Trophoblast cell (in vitro differentiated cells and primary cell): ENCODE measurements around the gene ZNF277.
A peak's percentile ranks its signal among the peaks of the same experiment; 100 is the strongest.

Experiments used
- DNase-seq, 2 donors: peaks; one replicate each; pipeline ENCODE4 v3.0.0-alpha.2; 2016
- H2AFZ ChIP-seq: 2 replicates; pipeline ENCODE4 v1.6.1; 2013; ENCODE audit warnings: low read length, moderate library complexity, mild to moderate bottlenecking; ENCODE audit not compliant: insufficient read depth, poor library complexity
- H2AK5ac ChIP-seq: 2 replicates; pipeline ENCODE4 v1.6.1; 2013; ENCODE audit warnings: mild to moderate bottlenecking, low read length
- H2BK120ac ChIP-seq: 2 replicates; pipeline ENCODE4 v1.6.1; 2013; ENCODE audit warnings: low read length, mild to moderate bottlenecking, moderate library complexity; ENCODE audit not compliant: insufficient read depth, poor library complexity
- H2BK12ac ChIP-seq: 2 replicates; pipeline ENCODE4 v1.6.1; 2013; ENCODE audit warnings: mild to moderate bottlenecking, low read length, moderate library complexity
- H2BK5ac ChIP-seq: 2 replicates; pipeline ENCODE4 v1.6.1; 2013; ENCODE audit warnings: low read length, low read depth, moderate library complexity, mild to moderate bottlenecking; ENCODE audit not compliant: poor library complexity
- H3K14ac ChIP-seq: 2 replicates; pipeline ENCODE4 v1.6.1; 2013; ENCODE audit warnings: mild to moderate bottlenecking, low read length
- H3K18ac ChIP-seq: 2 replicates; pipeline ENCODE4 v1.6.1; 2013; ENCODE audit warnings: mild to moderate bottlenecking, low read length
- H3K23ac ChIP-seq: 2 replicates; pipeline ENCODE4 v1.6.1; 2013; ENCODE audit warnings: low read length
- H3K27ac ChIP-seq: 2 replicates; pipeline ENCODE4 v1.5.1; 2013; ENCODE audit warnings: low read depth, mild to moderate bottlenecking, inconsistent platforms, low read length, moderate library complexity
- H3K27me3 ChIP-seq: 2 replicates; pipeline ENCODE4 v1.6.1; 2013; ENCODE audit warnings: inconsistent platforms, mild to moderate bottlenecking, low read length, moderate library complexity; ENCODE audit not compliant: insufficient read depth
- H3K36me3 ChIP-seq, 2 experiments: 1 replicate in 1 of 2; 2 replicates in 1 of 2; pipeline ENCODE4 v1.6.1; 2013; ENCODE audit warnings: low read length in 2 of 2, mild to moderate bottlenecking in 2 of 2, moderate library complexity in 1 of 2; ENCODE audit not compliant: insufficient read depth in 2 of 2, control insufficient read depth in 1 of 2
- H3K4ac ChIP-seq: 2 replicates; pipeline ENCODE4 v1.6.1; 2013; ENCODE audit warnings: low read depth, mild to moderate bottlenecking, low read length, moderate library complexity
- H3K4me1 ChIP-seq, 2 experiments: 1 replicate in 1 of 2; 2 replicates in 1 of 2; pipeline ENCODE4 v1.6.1; 2013; ENCODE audit warnings: low read length in 2 of 2, mild to moderate bottlenecking in 2 of 2, moderate library complexity in 1 of 2; ENCODE audit not compliant: insufficient read depth in 2 of 2, control insufficient read depth in 1 of 2
- H3K4me2 ChIP-seq: 2 replicates; pipeline ENCODE4 v1.6.1; 2013; ENCODE audit warnings: inconsistent platforms, mild to moderate bottlenecking, low read length, moderate library complexity
- H3K4me3 ChIP-seq: 2 replicates; pipeline ENCODE4 v1.5.1; 2013; ENCODE audit warnings: mild to moderate bottlenecking, low read depth, low read length, inconsistent platforms
- H3K79me1 ChIP-seq: one replicate; pipeline ENCODE4 v1.6.1; 2013; ENCODE audit warnings: low read length
- H3K79me2 ChIP-seq: 2 replicates; pipeline ENCODE4 v1.6.1; 2013; ENCODE audit warnings: low read length, mild to moderate bottlenecking; ENCODE audit not compliant: control insufficient read depth, insufficient read depth, poor library complexity
- H3K9ac ChIP-seq: 2 replicates; pipeline ENCODE4 v1.6.1; 2013; ENCODE audit warnings: mild to moderate bottlenecking, low read length
- H3K9me3 ChIP-seq: 2 replicates; pipeline ENCODE4 v1.6.1; 2013; ENCODE audit warnings: low read depth, mild to moderate bottlenecking, control low read depth, inconsistent platforms, low read length; ENCODE audit not compliant: insufficient read depth
- H4K12ac ChIP-seq: 2 replicates; pipeline ENCODE4 v1.6.1; 2013; ENCODE audit warnings: low read depth, mild to moderate bottlenecking, low read length, moderate library complexity
- H4K8ac ChIP-seq: 2 replicates; pipeline ENCODE4 v1.6.1; 2013; ENCODE audit warnings: low read depth, mild to moderate bottlenecking, low read length, moderate library complexity
- H4K91ac ChIP-seq: one replicate; pipeline ENCODE4 v1.6.1; 2013; ENCODE audit warnings: low read depth, mild to moderate bottlenecking, low read length, moderate library complexity
- WGBS: extraction: QIAGEN DNeasy Blood & Tissue Kit; methylation state at CpG from one replicate; pipeline ENCODE4 v1.1.7; 2013; ENCODE audit warnings: missing lambda C conversion rate; ENCODE audit not compliant: insufficient read length, insufficient coverage; ENCODE audit errors: extremely low coverage; 5-methylcytosine and 5-hydroxymethylcytosine counted together

The ZNF277 gene

DNA sequence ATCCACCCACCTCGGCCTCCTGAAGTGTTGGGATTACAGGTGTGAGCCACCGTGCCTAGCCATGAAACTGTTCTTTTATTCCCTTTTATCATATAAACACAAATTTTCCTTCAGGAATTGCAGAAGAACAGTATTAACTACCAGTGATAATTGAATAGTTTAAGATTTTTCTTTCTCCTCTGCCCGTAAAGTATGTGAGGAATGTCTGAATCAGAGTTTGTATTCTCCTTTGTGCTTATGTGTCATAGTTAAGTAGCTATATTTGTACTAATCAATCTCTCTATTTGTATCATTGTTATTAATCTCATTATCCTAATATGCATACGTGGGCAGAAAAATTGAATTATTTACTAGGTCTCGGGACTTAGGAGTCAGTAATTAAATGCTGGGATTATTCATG, 83.6 kb downstream of the ZNF277 start:
- no CpG with 5 or more reads among the region's 5 CpGs for WGBS
- H3K79me2 ChIP-seq: no peaks in the 10 kb centered on the region
- no peak overlapping the region for H3K18ac ChIP-seq

GRCh38 chr7:112292162-112292561, 85.7 kb downstream of the ZNF277 start:
- DNase-seq: no peak

More for the DNA sequence above, 83.6 kb downstream of the ZNF277 start:
- no peak overlapping the region for H4K8ac ChIP-seq
- H3K4me1 ChIP-seq: peaks cover 0 to 2% of the 10 kb centered on the region in 2 experiments
- H3K4me2 ChIP-seq: no peak overlapping the region
- H3K27ac ChIP-seq: no peak overlapping the region
- H2AFZ ChIP-seq: no peak overlapping the region
- H2BK5ac ChIP-seq: no peak overlapping the region
- H4K91ac ChIP-seq: no peak overlapping the region
- no peak overlapping the region for H3K23ac ChIP-seq
- H3K14ac ChIP-seq: no peak overlapping the region
- no peak overlapping the region for H4K12ac ChIP-seq
- peaks cover 0 to 3% of the 10 kb centered on the region in 2 experiments for H3K36me3 ChIP-seq
- H3K79me1 ChIP-seq: no peaks in the 10 kb centered on the region
- H3K9me3 ChIP-seq: no peaks in the 10 kb centered on the region
- H3K4me3 ChIP-seq: no peak overlapping the region
- peak in 1 of 2 donors; percentile 38 for DNase-seq
- no peak overlapping the region for H2BK120ac ChIP-seq
- no peak overlapping the region for H3K9ac ChIP-seq
- H3K27me3 ChIP-seq: no peaks in the 10 kb centered on the region
- H3K4ac ChIP-seq: no peak overlapping the region
- H2AK5ac ChIP-seq: no peak overlapping the region
- H2BK12ac ChIP-seq: no peak overlapping the region

GRCh38 chr7:112293416-112293815, 86.9 kb downstream of the ZNF277 start:
- Histone ChIP-seq H3K27ac (no peak overlapping the region), H3K9me3 (no peaks in the 10 kb centered on the region), H2BK120ac (no peak overlapping the region), H4K91ac (no peak overlapping the region), H2BK5ac (no peak overlapping the region), H3K9ac (no peak overlapping the region), H3K18ac (no peak overlapping the region), H3K14ac (no peak overlapping the region), H3K4ac (no peak overlapping the region), H3K27me3 (no peaks in the 10 kb centered on the region), H2AK5ac (no peak overlapping the region), H3K79me1 (no peaks in the 10 kb centered on the region), H3K79me2 (no peaks in the 10 kb centered on the region), H4K12ac (no peak overlapping the region), H4K8ac (no peak overlapping the region), H3K36me3 (peaks cover 0 to 1% of the 10 kb centered on the region in 2 experiments), H3K4me3 (no peak overlapping the region), H3K4me2 (no peak overlapping the region), H3K4me1 (peaks cover 0 to 2% of the 10 kb centered on the region in 2 experiments), H3K23ac (no peak overlapping the region), H2BK12ac (no peak overlapping the region), H2AFZ (no peak overlapping the region)
- DNase-seq: no peak
- WGBS: no CpG with 5 or more reads among the region's 4 CpGs

More at GRCh38 chr7:112292162-112292561, 85.7 kb downstream of the ZNF277 start:
- Histone ChIP-seq H4K91ac (no peak overlapping the region), H2BK5ac (no peak overlapping the region), H3K4me3 (no peak overlapping the region), H4K8ac (no peak overlapping the region), H3K4me2 (no peak overlapping the region), H3K79me2 (no peaks in the 10 kb centered on the region), H3K4ac (no peak overlapping the region), H4K12ac (no peak overlapping the region), H3K9ac (no peak overlapping the region), H3K27ac (no peak overlapping the region), H3K36me3 (peaks cover 0 to 1% of the 10 kb centered on the region in 2 experiments), H2AFZ (no peak overlapping the region), H3K23ac (no peak overlapping the region), H2AK5ac (no peak overlapping the region), H2BK120ac (no peak overlapping the region), H2BK12ac (no peak overlapping the region), H3K4me1 (peaks cover 0 to 2% of the 10 kb centered on the region in 2 experiments), H3K14ac (no peak overlapping the region), H3K27me3 (no peaks in the 10 kb centered on the region), H3K79me1 (no peaks in the 10 kb centered on the region), H3K9me3 (no peaks in the 10 kb centered on the region), H3K18ac (no peak overlapping the region)
- WGBS: no CpG with 5 or more reads among the region's 1 CpG

DNA sequence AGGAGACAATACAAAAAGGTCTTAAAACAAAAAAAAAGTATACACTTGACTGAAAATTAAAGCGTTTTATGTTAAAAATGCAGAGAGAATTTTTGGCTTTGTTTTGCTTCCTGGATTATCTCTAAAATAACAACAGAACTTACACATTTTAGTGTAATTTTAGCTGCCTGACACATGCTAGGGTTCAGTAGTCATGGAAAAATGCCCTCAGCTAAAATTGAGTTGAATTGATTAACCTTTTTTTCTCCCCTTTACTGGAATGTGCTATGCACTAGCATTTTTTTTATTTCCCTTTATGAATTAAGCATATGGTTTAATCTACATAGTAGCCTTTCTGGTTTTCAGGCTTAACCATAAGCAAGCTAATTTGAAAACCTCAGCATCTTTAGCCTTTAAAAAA, 89.9 kb downstream of the ZNF277 start:
- H3K4ac ChIP-seq: no peak overlapping the region

More for the DNA sequence above, 89.9 kb downstream of the ZNF277 start:
- H3K9me3 ChIP-seq: no peaks in the 10 kb centered on the region
- H3K27ac ChIP-seq: no peak overlapping the region
- H3K4me1 ChIP-seq: peaks cover 0 to 2% of the 10 kb centered on the region in 2 experiments
- no peak overlapping the region for H3K23ac ChIP-seq
- H2AK5ac ChIP-seq: no peak overlapping the region
- no peak overlapping the region for H4K12ac ChIP-seq
- H2BK120ac ChIP-seq: no peak overlapping the region
- H2BK12ac ChIP-seq: no peak overlapping the region
- H3K79me1 ChIP-seq: no peaks in the 10 kb centered on the region
- no peaks in the 10 kb centered on the region for H3K36me3 ChIP-seq
- H3K14ac ChIP-seq: no peak overlapping the region
- no peak overlapping the region for H2BK5ac ChIP-seq
- WGBS: no CpG with 5 or more reads among the region's 1 CpG
- H3K9ac ChIP-seq: no peak overlapping the region
- H3K4me2 ChIP-seq: no peak overlapping the region
- no peaks in the 10 kb centered on the region for H3K79me2 ChIP-seq
- no peak overlapping the region for H3K4me3 ChIP-seq
- H3K18ac ChIP-seq: no peak overlapping the region
- H4K8ac ChIP-seq: no peak overlapping the region
- no peaks in the 10 kb centered on the region for H3K27me3 ChIP-seq
- no peak for DNase-seq
- H4K91ac ChIP-seq: no peak overlapping the region
- no peak overlapping the region for H2AFZ ChIP-seq
